Activated naive CD8-positive, alpha-beta T cell treated with anti-CD3 and anti-CD28 coated beads, Interleukin-2, amount 50 U/mL, for 24 hours (primary cell): ENCODE results near the gene C22orf39.
A peak's percentile ranks its signal among the peaks of the same experiment; 100 is the strongest.

Experiments used
- ATAC-seq: fragments of 150-1000 bp; cut with Tn5 transposase; one replicate; pipeline ENCODE4 v1.10.0; 2021
- DNase-seq: peaks from one replicate; pipeline ENCODE4 v3.0.0; 2021
- H3K27ac Mint-ChIP-seq: one replicate; pipeline ENCODE4 v1.8.0; 2021; ENCODE audit warnings: mild to moderate bottlenecking, mixed read lengths
- H3K27me3 Mint-ChIP-seq: one replicate; pipeline ENCODE4 v1.8.0; 2021; ENCODE audit warnings: mixed read lengths
- H3K36me3 Mint-ChIP-seq: one replicate; pipeline ENCODE4 v1.8.0; 2021; ENCODE audit warnings: low read depth, mixed read lengths
- H3K4me1 Mint-ChIP-seq: one replicate; pipeline ENCODE4 v1.8.0; 2021; ENCODE audit warnings: mixed read lengths
- H3K4me3 Mint-ChIP-seq: one replicate; pipeline ENCODE4 v1.8.0; 2021; ENCODE audit warnings: mild to moderate bottlenecking, moderate library complexity, mixed read lengths
- H3K9me3 Mint-ChIP-seq: one replicate; pipeline ENCODE4 v1.8.0; 2021; ENCODE audit warnings: mixed read lengths

The C22orf39 gene, protein sequence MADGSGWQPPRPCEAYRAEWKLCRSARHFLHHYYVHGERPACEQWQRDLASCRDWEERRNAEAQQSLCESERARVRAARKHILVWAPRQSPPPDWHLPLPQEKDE

DNA sequence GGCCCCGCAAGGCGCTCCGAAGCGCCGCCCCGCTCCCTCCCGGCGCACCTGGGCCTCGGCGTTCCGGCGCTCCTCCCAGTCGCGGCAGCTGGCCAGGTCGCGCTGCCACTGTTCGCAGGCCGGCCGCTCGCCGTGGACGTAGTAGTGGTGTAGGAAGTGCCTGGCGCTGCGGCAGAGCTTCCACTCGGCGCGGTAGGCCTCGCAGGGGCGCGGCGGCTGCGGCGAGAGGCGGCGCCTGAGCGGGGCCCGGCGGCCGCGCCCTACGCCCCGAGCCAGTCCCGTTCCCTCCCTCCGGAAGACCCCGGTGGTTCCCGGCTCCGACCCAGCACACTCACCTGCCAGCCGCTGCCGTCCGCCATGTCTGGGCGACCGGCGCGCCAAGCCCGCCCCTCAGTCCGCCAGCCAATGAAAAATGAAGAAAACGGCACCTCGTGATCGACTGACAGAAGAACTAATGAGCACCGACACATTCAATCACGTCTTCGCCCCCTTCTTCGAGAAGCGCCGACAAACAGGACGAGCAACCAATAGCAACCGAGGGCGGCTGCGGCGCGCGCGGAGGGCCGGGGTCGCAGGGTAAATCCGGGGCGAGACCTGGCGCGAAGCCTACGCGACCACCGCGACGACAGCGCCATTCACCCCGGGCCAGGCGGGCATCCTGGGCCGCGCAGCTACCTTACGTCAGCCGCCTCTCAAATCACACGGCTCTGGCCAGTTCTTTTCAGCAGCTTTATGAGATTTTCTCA lies at the start of gene C22orf39:
Gene C22orf39 (minus strand): TSS at position 382 of the 746 bp plus-strand sequence. CDS start 23 bp downstream, at position 359.
- H3K4me1 Mint-ChIP-seq: peaks cover 38% of the 10 kb centered on the region
- peaks cover 27% of the 10 kb centered on the region for H3K36me3 Mint-ChIP-seq
- no peaks in the 10 kb centered on the region for H3K27me3 Mint-ChIP-seq
- peak within 1 kb of the TSS; percentile 88 for H3K27ac Mint-ChIP-seq
- no peaks in the 10 kb centered on the region for H3K9me3 Mint-ChIP-seq
- peak; percentile 81 for DNase-seq
- peak; percentile 89 for ATAC-seq
- H3K4me3 Mint-ChIP-seq: peak within 1 kb of the TSS; percentile 84

DNA sequence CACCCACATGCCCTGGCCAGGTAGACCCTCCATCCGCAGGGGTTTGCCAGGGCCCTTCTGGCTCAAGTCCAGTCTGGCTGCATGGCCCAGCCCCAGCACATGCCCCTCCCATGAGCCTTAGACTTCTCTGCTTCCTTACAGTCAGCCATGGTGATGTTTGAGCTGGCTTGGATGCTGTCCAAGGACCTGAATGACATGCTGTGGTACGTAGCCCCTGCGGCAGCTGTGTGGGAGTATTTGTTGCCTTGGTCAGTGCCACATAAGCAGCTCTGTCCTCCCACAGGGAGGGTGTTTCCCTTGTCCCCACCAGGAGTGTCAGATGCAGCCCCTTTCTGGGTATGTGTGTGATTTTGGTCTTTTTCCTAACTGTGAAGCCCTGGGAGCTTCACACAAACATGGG lies 49.7 kb upstream of the C22orf39 start:
- no peaks in the 10 kb centered on the region for H3K27me3 Mint-ChIP-seq
- peaks cover 47% of the 10 kb centered on the region for H3K36me3 Mint-ChIP-seq
- H3K9me3 Mint-ChIP-seq: no peaks in the 10 kb centered on the region
- H3K27ac Mint-ChIP-seq: no peak overlapping the region
- peaks cover 6% of the 10 kb centered on the region for H3K4me1 Mint-ChIP-seq
- DNase-seq: no peak
- ATAC-seq: no peak
- H3K4me3 Mint-ChIP-seq: no peak overlapping the region

- no peak for ATAC-seq
- H3K36me3 Mint-ChIP-seq: peaks cover 56% of the 10 kb centered on the region
- H3K9me3 Mint-ChIP-seq: no peaks in the 10 kb centered on the region
- peaks cover 10% of the 10 kb centered on the region for H3K4me1 Mint-ChIP-seq
- H3K4me3 Mint-ChIP-seq: no peak overlapping the region
- H3K27ac Mint-ChIP-seq: no peak overlapping the region
- DNase-seq: no peak
- no peaks in the 10 kb centered on the region for H3K27me3 Mint-ChIP-seq
Measured at GRCh38 chr22:19496324-19496630, 48.8 kb upstream of the C22orf39 start.

- ATAC-seq (no peak), DNase-seq (no peak)
- H3K4me3 Mint-ChIP-seq: no peak overlapping the region
- no peaks in the 10 kb centered on the region for H3K9me3 Mint-ChIP-seq
- H3K27ac Mint-ChIP-seq: no peak overlapping the region
- no peaks in the 10 kb centered on the region for H3K27me3 Mint-ChIP-seq
- peaks cover 53% of the 10 kb centered on the region for H3K36me3 Mint-ChIP-seq
- peaks cover 10% of the 10 kb centered on the region for H3K4me1 Mint-ChIP-seq
Measured at GRCh38 chr22:19495562-19496323, 48.2 kb upstream of the C22orf39 start.

DNA sequence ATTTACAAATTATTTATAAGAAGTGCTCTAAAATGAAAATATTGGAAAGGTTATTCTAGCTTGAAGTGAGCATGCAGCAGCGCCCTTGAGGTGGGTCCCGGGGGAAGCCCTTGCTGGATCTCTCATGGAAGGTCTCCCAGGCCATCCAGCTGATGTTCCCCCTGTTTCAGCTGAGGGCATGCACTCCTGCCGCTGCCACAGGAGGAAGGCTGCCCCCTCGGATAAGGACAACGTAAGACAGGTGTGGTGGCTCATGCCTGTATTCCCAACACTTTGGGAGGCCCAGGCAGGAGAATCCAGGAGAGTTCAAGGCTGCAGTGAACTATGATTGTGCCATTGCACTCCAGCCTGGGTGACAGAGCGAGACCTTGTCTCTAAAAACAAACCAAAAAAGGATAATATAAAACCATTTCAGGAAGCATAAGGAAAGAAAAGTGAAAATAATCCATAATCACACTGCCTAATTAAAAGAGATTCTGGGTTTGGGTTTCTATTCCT lies 47.2 kb upstream of the C22orf39 start:
- DNase-seq (no peak), ATAC-seq (no peak)
- Mint-ChIP-seq H3K27me3 (no peaks in the 10 kb centered on the region), H3K9me3 (no peaks in the 10 kb centered on the region), H3K4me3 (no peak overlapping the region), H3K4me1 (peaks cover 11% of the 10 kb centered on the region), H3K36me3 (peaks cover 53% of the 10 kb centered on the region), H3K27ac (no peak overlapping the region)

GRCh38 chr22:19494001-19494560 lies 46.6 kb upstream of the C22orf39 start:
- Mint-ChIP-seq H3K9me3 (no peaks in the 10 kb centered on the region), H3K27ac (no peak overlapping the region), H3K4me3 (no peak overlapping the region), H3K4me1 (peaks cover 11% of the 10 kb centered on the region), H3K36me3 (peaks cover 59% of the 10 kb centered on the region), H3K27me3 (no peaks in the 10 kb centered on the region)
- DNase-seq (no peak), ATAC-seq (no peak)

- ATAC-seq: peak; percentile 43
- no peak for DNase-seq
- Mint-ChIP-seq H3K27me3 (no peaks in the 10 kb centered on the region), H3K36me3 (peaks cover 64% of the 10 kb centered on the region), H3K4me1 (peaks cover 11% of the 10 kb centered on the region), H3K9me3 (no peaks in the 10 kb centered on the region), H3K27ac (peak overlapping the region; percentile 30), H3K4me3 (no peak overlapping the region)
Measured at GRCh38 chr22:19492504-19493174, 45.1 kb upstream of the C22orf39 start.

GRCh38 chr22:19490628-19491230 lies 43.2 kb upstream of the C22orf39 start:
- no peak for ATAC-seq
- H3K36me3 Mint-ChIP-seq: peaks cover 60% of the 10 kb centered on the region
- DNase-seq: no peak
- no peaks in the 10 kb centered on the region for H3K9me3 Mint-ChIP-seq
- H3K27ac Mint-ChIP-seq: no peak overlapping the region
- no peaks in the 10 kb centered on the region for H3K27me3 Mint-ChIP-seq
- H3K4me1 Mint-ChIP-seq: peaks cover 11% of the 10 kb centered on the region
- no peak overlapping the region for H3K4me3 Mint-ChIP-seq

DNA sequence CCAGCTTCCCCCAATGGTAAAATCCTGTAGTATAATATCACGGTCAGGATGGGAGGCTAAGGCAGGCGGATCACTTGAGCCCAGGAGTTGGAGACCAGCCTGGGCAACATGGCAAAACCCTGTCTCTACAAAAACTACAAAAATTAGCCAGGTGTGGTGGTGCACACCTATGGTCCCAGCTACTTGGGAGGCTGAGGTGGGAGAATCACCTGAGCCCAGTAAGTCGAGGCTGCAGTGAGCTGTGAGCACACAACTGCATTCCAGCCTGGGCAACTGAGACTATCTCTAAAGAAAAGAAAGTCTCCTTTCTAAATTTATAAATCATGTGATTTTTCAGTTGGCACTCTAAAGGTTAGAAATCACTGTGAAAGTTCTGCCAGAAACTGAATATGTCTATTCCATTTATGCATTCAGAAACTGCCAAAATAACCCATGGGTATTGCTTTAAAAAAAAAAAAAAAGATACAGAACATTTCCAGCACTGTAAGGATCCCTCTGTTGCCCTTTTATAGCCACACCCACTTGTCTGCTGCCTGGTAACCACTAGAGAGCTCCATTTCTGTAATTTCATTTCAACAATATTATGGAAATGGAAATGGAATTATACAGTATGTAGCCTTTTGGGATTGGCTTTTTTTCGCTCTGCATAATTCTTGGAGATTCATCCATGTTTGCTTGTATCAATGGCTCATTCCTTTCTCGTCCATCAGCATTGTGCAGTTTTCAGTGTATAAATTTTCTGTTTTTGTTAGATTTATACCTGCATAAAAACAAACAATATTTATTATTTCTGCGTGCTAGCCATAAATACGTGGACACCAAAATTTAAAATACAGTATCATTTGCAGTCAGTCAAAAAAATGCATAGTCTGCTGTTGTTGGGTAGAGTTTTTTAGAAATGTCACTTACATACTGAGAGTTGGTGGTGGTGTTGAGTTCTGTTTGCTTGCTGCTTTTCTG lies 41.7 kb upstream of the C22orf39 start:
- no peaks in the 10 kb centered on the region for H3K27me3 Mint-ChIP-seq
- H3K4me3 Mint-ChIP-seq: no peak overlapping the region
- peaks cover 11% of the 10 kb centered on the region for H3K4me1 Mint-ChIP-seq
- no peaks in the 10 kb centered on the region for H3K9me3 Mint-ChIP-seq
- DNase-seq (no peak), ATAC-seq (no peak)
- H3K27ac Mint-ChIP-seq: no peak overlapping the region
- peaks cover 62% of the 10 kb centered on the region for H3K36me3 Mint-ChIP-seq

GRCh38 chr22:19488285-19488684 lies 40.8 kb upstream of the C22orf39 start:
- Mint-ChIP-seq H3K4me1 (peaks cover 16% of the 10 kb centered on the region), H3K27ac (no peak overlapping the region), H3K36me3 (peaks cover 62% of the 10 kb centered on the region), H3K4me3 (no peak overlapping the region), H3K27me3 (no peaks in the 10 kb centered on the region), H3K9me3 (no peaks in the 10 kb centered on the region)
- ATAC-seq: no peak
- no peak for DNase-seq

DNA sequence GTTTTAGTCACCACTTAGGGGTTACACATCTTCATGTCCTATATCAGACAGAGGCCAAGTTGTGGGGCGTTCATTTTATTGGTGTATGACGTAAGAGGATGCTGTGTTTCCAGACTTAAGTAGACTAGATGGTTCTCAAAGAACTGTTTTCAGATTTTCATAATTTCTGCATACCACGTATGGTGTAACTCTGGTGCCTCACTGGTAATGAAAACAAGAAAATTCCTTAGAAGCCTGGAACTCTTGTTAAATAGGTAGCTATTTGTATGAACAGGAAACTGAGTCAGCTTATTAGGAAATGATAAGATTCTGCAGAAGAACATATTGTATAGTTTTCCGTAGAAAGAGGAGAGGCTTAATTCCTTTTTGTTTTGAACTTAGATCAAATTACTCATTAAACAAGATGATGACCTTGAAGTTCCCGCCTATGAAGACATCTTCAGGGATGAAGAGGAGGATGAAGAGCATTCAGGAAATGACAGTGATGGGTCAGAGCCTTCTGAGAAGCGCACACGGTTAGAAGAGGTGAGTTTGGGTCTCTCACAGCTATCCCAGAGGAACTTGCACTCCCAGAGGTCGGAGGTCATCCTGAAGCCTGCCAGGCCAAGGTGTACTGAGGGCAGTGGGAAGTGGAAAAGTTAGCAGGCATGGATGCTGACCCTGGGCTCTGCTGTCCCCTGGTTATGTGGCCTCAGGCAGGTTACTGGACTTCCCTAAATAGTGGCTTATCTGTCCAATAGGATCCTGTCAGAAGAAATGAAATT lies 36.2 kb upstream of the C22orf39 start:
- Mint-ChIP-seq H3K4me1 (peaks cover 22% of the 10 kb centered on the region), H3K9me3 (no peaks in the 10 kb centered on the region), H3K27me3 (peaks cover 2% of the 10 kb centered on the region), H3K27ac (no peak overlapping the region), H3K36me3 (peaks cover 52% of the 10 kb centered on the region), H3K4me3 (no peak overlapping the region)
- DNase-seq: no peak
- no peak for ATAC-seq

GRCh38 chr22:19482297-19482696 lies 34.8 kb upstream of the C22orf39 start:
- DNase-seq (no peak), ATAC-seq (no peak)
- Mint-ChIP-seq H3K4me3 (no peak overlapping the region), H3K36me3 (peaks cover 45% of the 10 kb centered on the region), H3K4me1 (peaks cover 29% of the 10 kb centered on the region), H3K27me3 (peaks cover 2% of the 10 kb centered on the region), H3K9me3 (no peaks in the 10 kb centered on the region), H3K27ac (no peak overlapping the region)

GRCh38 chr22:19480789-19481188 lies 33.3 kb upstream of the C22orf39 start:
- Mint-ChIP-seq H3K4me3 (peak overlapping the region; percentile 97), H3K27me3 (peaks cover 2% of the 10 kb centered on the region), H3K27ac (peak overlapping the region; percentile 99), H3K4me1 (peaks cover 39% of the 10 kb centered on the region), H3K9me3 (no peaks in the 10 kb centered on the region), H3K36me3 (peaks cover 42% of the 10 kb centered on the region)
- ATAC-seq (no peak), DNase-seq (no peak)
